CD4-positive, alpha-beta T cell treated with Interleukin-4 for 4 hours (primary cell): ENCODE results near the gene L3MBTL4.
A peak's percentile ranks its signal among the peaks of the same experiment; 100 is the strongest.
"Not testable (repeated sequence)": the region's sequence is repeated elsewhere in the genome, so short reads cannot be mapped to it uniquely, and the experiment has no call there.

Experiments
- DNase-seq: peaks from one replicate; pipeline ENCODE4 v3.0.0-alpha.2; 2020

The L3MBTL4 gene

DNA sequence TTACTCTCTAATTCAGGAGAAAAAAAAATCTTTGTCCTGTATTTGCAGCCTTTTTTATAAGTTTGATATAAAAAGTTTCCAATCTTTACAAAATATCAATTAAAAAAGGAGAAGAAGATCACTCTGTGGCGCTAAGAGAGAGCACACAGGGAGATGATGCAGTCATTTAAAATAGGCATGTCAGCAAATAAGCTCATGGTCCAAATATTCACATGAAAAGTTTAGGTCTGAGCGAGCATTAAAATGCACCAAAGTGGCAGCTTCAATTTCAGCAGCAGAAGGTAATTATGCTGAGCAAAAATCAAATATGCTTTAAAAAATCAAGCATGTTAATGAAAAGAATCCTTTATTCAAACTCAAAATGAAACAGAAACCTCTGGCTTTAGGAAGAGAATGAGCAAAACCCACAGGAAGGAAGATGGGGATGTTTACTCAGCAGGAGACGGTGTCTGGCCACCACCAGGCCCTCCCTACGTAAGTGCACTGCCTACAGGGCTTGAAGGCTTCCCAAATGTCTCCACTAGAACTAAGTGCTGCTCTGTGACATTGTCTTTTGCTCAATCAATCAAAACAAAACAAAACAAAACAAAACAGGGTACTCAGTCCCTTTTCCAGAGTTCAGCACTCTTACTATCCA, 120.4 kb downstream of the L3MBTL4 start:
- DNase-seq, result peak; percentile 2

DNA sequence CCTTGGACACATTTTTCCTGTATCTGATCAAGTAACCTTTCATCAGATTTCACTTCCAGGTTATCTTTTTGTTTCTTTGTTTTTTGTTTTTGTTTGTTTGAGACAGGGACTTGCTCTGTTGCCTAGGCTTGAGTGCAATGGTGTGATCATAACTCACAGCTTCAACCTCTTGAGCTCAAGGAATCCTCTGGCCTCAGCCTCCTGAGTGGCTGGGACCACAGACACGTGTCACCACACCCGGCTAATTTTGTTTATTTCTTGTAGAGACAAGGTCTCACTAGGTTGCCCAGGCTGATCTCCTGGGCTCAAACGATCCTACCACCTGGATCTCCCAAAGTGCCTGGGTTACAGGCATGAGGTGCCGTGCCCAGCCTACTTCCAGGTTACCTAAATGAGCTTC, 124.9 kb downstream of the L3MBTL4 start:
- DNase-seq, result no peak

DNA sequence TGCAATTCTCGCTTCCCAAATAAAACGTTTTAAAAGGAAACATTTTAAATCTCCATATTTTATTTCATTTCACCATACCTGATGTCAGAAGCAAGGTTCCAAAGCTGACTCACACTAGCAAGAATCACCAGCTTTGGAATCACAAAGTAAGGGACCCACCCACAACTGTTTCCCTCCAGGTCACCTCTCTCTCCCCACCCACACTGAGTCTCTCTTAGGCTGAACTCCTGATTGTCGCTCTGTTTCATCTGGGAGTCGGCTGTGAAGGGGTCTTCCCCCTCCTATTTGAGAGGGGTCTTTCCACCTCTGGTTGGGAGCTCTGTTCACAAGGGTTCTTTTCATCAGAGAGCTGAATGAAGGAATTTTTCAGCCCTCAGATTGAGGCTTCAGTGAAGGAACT, 128.1 kb downstream of the L3MBTL4 start:
- DNase-seq, result no peak

DNA sequence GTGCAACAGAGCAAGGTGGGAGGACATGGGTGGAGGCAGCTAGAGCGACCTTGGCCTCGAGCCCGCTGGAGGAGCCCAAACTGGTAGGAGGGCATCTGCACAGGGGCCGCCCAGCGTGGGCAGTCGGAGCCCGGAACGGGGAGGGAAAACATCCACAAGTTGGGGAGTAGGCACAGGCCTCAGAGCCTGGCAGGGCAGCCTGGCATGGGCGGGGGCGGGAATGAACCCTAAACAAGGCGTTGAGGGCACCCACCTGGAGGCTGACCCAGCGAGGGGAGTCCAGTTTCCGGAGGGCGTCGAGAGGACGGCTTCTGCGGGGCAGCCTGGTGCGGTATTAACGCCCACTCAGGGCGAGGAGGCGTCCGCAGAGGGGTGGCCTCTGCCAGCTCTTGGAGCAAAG, 129.9 kb downstream of the L3MBTL4 start:
- DNase-seq, result no peak

DNA sequence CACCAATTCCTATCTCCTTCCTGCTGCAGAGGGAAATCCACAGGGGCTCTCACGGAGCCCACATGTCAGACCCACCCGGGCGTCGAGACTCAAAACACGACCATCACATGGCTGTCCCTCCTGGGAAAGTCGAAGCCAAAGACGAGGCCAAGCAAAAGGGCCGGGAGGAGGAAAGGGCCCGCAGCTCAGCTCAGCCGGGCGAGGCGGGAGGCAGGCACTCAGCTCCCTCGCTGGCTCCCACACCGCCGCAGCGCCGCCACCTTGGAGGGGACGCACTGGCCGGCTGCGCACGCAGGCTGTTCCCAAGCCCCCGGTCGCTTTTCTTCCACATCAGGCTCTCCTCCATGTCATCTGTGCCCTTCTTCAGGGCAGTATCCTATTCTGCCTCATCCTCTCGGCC, 130.4 kb downstream of the L3MBTL4 start:
- no peak for DNase-seq

DNA sequence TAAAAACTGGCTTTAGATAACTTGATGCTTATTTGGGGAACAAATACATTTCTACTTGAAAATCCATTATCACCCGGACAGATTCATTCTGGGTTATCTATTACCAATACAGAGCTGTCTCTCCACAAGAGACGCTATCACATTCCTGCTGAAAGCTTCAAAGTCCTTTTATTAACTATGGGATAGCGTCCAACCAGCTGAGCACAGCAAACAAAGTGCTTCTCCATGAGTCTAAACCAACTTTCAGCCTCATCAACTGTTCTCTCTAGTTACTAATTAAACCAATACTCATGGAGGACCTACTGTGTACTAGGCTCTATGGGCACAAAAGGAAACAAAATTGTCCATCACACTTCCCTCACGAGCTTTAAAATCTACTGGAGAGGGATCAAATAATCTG, 132.8 kb downstream of the L3MBTL4 start:
- DNase-seq, result no peak

DNA sequence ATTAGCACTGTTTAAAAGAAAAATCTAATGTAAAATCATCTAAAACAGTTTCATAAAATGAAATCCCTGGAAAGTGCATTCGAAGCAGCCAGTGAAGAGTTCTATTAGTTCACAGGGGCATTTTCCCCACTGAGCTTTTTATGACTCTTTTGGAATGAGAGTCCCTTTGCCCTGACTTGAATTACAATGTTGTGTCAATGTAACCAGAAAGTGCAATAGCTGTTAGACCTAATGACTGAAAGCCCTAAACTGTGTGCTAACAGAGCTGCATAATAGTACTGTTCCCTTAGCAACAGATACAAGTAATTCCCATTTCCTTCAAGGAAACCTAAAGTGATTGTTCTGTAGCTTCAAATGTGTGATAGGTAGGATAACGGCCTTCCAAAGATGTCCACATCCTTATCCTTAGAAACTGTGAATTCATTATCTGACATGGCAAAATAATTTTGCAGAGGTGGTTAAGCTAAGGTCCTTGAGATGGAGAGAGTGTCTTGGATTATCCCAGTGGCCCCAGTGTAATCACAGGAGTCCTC, 134.4 kb downstream of the L3MBTL4 start:
- DNase-seq, result no peak

DNA sequence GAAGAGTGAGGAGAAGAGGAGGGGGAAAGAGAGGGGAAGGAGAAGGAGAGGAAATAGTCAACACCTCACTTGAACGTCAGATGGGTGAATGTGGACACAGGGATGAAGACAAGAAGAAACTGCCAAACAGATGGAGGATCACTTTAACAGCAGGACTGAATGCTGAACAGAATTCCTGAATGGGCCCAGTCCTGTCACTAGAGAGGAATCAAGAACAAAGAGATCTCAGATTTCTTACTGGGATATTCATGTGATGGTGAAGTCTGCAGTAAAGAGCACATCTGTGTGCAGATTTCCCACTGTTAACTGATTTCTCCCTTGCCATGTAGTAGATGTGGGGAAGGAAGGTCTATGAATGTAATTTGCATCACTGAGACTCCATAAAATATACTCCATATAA, 135.4 kb downstream of the L3MBTL4 start:
- no peak for DNase-seq

DNA sequence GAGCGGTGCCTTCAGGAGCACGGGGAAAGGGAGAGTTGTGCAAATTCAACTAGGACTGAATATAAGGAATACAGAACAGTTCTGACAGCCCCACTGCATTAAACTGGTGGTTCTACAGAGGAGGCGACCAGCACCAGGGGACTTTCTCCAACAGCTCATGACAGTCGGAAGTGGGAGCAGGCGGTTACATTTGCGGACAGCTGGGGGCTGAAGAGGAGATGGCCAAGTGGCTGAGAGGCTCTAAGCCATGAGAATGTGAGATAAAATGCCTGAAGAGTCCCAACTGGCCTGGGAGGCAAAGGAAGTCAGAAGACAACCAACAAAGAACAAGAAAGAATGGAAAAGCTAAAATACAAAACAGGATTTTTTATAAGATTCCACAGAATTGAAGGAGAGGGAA, 141.3 kb downstream of the L3MBTL4 start:
- DNase-seq, result no peak

DNA sequence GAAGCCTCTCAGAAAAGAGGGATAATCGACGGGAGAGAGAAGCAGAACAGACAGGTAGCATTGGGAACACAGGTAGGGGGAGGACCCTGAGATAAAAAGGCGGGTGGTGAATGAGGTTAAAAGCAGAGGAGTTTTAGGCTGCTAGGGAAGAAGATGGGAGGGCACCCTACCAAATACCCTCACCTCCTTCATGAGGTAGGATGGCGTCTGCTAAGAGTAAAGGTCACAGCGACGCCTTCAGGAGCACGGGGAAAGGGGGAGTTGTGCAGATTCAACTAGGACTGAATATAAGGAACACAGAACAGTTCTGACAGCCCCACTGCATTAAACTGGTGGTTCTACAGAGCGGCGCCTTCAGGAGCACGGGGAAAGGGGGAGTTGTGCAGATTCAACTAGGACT, 142.6 kb downstream of the L3MBTL4 start:
- DNase-seq, result not testable (repeated sequence)

DNA sequence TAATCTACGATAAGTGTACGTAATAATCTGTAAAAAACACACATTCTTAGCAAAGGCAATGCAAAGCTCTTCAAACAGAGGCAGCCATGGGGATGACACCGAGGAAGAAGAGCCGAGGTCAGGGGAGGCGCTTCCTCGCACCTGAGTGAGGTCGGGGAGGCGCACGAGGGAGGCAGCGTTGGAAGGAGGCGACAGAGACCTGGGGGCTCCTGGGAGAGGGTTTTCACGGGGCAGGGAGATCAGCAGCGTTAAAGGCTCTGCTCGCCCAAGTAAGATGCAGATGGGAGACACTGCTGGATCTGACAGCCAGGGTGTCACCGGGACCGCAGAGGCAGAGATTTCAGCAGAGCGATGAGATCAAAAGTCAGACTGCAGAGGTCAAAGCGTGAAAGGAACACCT, 143.1 kb downstream of the L3MBTL4 start:
- DNase-seq, result no peak

DNA sequence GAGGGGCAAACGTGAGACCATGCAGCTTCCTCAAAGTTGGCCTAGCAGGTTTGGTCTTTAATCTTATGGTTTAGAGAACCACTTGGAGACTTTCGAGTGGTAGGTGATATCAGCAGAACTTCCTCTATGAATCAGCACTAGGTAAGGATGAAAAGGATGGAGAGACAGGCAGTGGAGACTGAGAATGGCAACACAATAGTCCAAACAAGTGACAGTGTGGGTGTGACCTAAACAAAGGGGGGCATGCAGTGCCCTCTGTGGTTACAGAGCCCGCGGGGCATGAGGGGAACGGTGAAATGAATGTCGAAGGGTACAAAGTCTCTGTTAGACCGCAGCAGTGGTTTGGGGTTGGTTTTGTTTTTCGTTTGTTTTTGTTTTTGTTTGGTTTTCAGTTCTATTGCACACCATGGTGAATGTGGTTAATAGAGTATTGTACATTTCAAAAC, 143.9 kb downstream of the L3MBTL4 start:
- DNase-seq, result no peak

DNA sequence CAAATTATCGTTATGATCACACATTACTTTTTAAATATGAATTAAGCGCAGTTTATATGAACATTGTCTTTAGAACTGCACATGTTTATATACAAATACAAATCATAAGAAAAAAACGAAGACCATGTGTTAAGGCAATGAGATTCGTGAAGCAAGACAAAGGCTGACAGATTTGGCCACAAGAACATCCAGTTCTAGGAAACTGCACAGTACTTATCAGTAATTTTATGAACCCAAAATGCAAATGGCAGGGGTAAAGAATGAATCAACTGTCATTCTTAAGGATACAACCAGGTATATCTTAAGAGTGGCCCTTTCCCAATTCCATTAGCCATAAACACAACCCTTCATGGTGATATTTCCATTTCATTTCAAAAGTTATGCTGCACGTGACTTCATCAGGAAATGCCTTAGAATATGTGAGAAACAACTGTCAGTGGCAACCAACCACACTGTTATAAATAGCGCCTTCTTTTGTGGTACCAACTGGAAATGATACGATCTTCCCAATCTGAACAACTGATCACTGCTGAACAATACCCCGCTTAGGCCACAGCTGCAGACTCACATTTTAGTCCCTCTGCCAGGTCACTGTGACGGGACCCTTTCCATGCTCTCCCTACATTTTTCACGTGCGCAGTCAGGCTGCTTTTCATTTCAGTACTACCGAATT, 144.9 kb downstream of the L3MBTL4 start:
- no peak for DNase-seq

DNA sequence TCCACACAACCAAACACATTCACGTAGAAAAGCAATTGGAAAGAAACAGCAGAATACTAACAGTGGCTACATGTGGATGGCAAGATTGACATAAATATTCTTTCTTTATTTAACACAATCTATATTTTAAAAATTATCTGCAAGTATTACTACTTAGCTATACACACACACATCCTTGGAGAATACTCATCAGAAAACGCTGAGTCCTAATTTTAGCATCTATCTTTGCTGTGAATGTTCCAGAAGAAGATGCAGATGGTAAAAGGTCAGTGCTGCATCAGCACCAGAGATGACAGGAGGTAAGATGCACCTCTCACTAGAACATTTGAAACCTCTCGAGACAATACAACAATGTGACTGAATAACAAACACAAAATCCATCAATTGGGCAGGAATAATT, 148.5 kb downstream of the L3MBTL4 start:
- DNase-seq, result no peak

DNA sequence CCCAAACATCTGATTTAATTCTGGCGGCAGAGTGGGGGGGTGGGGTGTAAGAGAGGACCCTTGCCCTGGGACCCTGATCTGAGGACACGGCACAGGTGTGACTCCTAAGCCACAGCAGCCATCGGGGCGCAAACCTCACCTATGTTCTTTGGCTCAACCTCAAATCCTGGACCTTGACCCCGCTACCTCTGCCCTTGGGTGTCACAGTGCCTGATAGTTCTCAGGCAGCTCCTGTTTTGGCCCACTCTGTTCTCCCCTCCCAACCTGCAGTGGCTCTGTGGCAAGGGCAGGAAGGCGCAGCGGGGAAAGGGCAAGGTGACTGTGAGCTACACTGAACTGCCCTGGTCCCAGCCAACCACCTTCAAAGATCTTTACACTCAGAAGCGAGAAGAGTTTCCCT, 152.8 kb downstream of the L3MBTL4 start:
- DNase-seq, result no peak

DNA sequence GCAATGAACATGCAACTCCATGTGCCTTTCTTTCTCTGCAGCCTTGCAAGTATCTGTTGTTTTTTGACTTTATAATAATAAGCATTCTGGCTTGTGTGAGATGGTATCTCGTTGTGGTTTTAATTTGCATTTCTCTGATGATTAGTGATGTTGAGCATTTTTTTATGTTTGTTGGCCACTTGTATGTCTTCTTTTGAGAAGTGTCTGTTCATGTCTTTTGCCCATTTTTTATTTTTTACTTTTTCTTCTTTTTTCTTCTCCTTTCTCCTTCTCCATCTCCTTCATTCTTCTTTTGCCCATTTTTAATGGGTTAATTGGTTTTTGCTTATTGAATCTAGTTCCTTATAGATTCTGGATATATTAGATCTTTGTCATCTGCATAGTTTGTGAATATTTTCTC, 155.4 kb downstream of the L3MBTL4 start:
- DNase-seq, result not testable (repeated sequence)

DNA sequence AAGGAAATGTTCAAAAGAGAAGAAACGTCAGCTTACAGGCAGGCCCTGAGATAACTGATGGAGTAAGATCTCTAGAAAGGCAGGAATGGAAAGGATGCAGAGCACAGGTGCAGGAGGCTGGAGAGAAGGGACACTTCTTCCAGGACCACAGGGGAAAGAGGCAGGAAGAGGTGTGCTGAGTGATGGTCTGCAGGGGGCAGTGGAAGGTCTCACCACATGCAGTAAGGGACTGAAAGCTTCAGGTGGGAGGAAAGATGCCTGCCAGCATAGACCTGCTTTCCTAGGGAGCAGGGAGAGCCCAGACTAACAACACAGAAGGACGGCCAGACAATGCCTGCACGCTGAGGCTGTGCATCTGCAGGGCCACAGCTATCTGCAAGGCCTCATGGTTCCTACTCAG, 156.8 kb downstream of the L3MBTL4 start:
- DNase-seq, result no peak

DNA sequence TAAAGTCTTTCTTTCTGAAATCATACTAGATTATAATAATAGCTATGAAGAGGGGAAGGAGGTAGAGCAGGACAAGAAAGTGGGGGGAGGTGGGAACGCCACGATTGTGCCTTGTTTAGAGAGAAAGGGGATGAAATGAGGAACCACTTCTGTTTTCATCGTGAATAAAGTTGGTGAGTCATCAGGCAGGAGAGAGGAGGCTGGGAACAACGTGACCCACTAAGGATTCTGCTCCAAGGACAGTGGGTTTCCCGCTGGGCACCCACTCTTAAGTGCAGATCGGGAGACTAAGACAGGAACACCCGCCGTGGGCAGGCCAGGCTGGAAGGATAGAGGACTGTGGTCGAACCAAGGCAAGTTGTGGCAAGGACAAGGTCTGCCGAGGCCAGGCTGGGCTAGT, 158.2 kb downstream of the L3MBTL4 start:
- no peak for DNase-seq

DNA sequence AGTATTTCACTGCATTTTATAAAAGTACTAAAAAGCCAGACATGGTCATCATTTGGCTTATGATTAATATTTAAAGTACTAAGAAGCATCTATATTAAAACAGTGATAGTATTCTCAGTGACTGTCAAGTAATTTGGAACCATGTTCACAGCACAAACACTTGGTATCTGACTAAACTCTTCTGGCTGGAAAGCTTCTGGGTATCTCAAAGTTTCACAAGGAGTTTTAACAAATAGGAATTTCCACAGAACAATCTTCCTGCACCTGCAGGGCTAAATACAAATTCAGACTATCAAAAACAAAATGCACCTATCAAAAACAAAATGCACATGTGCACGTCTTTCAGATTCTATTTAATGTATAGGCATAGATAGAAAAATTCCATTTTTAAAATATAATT, 158.8 kb downstream of the L3MBTL4 start:
- DNase-seq, result no peak

DNA sequence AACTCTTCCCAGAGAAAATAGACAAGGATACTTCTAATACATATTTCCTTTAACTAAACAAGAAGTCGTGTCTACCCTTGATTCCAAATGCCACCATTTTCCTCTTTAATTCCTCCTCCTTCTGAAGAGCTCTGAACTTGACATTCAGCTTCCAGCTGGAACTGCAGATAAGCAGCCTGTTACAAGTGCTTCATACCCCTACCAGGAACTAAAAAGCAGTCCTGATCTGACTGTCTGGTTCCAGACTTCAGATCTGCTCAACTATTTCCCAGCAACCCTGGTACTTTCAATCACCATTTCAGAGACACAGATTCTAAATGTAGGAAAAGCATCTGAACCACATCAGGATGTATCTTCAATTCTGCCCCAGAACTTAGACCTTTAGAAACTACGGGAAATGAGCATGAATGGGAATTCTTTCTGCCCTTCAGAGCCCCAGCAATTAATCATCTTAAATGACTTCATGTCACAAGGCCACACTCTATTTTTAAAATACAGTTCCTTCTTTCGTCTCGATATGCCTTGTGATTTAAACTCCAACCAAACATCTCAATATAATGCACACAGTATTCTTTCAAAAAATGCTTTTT, 159.5 kb downstream of the L3MBTL4 start:
- no peak for DNase-seq

DNA sequence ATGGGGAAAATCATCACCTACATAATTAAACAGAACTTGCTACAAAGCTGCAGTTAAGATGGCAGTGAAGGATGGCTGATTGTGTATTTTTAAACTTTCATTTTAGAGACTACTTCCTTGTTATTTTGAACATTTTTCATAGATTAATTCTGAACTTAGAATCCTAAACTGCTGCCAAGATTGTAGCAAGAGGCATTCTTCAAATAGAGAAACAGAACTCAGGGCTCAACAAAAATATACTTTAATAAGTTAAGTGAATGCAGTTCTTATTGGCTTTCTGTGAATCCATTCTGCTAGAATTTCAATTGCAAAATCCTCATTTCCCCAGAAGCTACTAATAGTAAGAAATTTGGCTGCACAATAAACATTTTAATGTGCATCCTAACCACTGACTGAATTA, 160.3 kb downstream of the L3MBTL4 start:
- DNase-seq, result no peak

DNA sequence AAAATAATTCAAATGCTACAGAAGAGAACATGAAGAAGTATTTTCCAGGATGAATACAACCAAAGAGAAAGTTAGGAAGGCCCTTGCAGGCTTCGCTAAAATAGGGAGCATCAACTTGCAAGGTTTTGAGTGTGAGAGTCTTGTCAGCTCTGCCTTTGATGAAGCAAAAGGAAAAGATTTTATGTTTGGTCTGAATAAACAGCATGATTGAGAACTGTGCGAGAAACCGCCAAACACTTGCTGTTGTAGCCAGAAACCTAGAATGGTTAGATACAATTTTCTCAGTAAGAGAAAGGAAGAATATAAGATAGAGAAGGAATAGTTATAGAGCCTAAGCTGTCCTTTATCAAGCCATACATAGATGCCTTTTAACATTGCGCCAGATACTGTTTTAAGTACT, 163.6 kb downstream of the L3MBTL4 start:
- DNase-seq, result no peak

DNA sequence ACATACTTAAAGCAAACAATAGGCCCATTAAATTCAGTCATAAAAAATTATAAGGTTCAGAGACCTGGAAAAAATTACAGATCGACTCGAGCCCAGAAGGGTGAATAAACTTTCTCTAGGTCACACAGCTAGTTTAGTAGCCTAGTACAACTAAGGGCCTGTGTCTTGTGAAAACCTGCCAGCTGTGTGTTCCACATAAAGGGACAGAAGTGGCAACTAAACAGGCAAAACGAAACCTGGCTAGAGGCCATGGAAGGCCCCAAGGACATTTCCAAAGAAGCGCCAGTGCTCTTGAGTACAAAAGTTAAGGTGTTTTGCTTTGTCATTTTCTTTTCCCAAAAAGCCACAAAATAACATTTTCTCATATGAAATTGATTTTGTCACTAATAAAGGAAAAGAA, 164.9 kb downstream of the L3MBTL4 start:
- DNase-seq, result no peak

DNA sequence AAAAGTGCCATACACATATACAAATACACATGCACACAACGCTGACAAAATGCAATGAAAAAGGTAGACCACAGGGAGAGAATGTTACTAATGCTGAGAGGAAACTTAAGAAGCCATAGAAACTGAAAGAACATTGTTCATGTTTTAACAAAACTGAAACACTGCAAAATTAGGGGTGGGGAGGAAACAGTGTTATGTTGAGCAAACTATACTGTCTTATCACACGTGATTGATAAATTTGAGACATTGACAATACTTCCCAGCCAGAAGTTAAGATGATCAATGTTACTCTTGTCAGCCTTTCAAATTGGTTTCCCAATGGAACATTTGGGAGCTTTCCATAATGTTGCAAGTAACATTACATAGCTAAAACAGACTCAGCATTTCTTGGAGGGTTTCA, 165.5 kb downstream of the L3MBTL4 start:
- no peak for DNase-seq
